ENCODE measurements around the gene SEZ6.

SEZ6 gene

DNA sequence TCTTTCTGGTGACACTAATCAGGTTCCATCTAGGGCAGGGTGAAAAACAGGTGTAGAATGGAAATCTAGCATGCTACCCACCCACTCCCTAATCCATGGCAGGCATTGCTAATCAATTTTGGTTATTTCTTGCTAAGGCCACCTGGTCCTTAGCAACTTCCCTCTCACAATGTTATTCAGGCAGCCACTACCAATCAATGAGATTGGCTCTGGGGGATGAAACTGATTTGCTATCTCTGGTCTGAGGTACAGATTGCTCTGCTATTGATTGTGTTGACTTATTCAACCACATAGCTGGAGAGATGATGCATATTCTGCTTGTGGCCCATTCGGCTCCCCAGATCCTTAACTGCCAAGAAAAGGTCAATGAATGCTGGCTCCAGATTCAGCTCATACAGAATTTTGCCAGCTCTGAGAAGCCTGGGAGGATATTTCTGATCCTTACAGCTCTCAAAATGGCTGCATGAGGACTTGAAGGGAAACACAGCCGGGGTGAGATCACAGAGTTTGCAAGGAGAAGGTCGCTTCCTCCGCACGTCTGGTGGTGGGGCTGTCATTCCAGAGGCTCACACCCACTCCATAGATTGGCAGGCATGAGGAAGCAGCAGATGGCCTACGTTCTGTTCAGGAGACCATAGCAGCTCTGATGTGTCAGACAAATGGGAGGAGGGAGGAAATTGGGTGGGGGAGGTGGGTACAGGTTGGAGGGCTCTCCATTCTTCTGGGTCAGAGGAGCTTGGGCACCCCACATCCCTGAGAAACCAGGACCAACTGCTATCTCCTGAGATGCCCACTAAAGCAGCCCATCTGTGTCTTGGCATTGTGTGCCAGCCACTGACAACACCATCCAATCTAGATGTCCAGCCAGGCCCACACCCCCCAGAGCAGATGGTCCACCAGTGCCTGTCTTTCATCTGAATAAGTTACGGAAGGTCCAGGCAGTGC is 22.3 kb downstream of the SEZ6 start:
- Histone ChIP-seq H3K9ac (ENCODE audit: low read length) (no peak overlapping the region), H3K27ac (ENCODE audit: low read length) (no peak overlapping the region), H3K4me1 (ENCODE audit: control insufficient read depth, low read depth, low read length) (peaks cover 14% of the 10 kb centered on the region), H3K36me3 (ENCODE audit: control insufficient read depth, low read depth, low read length) (no peaks in the 10 kb centered on the region), H3K4me3 (ENCODE audit: low read length) (no peak overlapping the region), H3K9me3 (ENCODE audit: control insufficient read depth, low read depth, low read length) (no peaks in the 10 kb centered on the region), H3K27me3 (ENCODE audit: control insufficient read depth, insufficient read depth, low read length) (peaks cover 19% of the 10 kb centered on the region)

GRCh38 chr17:28982131-28982793 is 23.6 kb downstream of the SEZ6 start:
- H3K27ac ChIP-seq (ENCODE audit: low read length), result no peak overlapping the region
- no peak overlapping the region for H3K9ac ChIP-seq (ENCODE audit: low read length)
- no peak overlapping the region for H3K4me3 ChIP-seq (ENCODE audit: low read length)
- H3K9me3 ChIP-seq (ENCODE audit: control insufficient read depth, low read depth, low read length), result no peaks in the 10 kb centered on the region
- peaks cover 13% of the 10 kb centered on the region for H3K27me3 ChIP-seq (ENCODE audit: control insufficient read depth, insufficient read depth, low read length)
- H3K36me3 ChIP-seq (ENCODE audit: control insufficient read depth, low read depth, low read length), result no peaks in the 10 kb centered on the region
- peaks cover 14% of the 10 kb centered on the region for H3K4me1 ChIP-seq (ENCODE audit: control insufficient read depth, low read depth, low read length)

DNA sequence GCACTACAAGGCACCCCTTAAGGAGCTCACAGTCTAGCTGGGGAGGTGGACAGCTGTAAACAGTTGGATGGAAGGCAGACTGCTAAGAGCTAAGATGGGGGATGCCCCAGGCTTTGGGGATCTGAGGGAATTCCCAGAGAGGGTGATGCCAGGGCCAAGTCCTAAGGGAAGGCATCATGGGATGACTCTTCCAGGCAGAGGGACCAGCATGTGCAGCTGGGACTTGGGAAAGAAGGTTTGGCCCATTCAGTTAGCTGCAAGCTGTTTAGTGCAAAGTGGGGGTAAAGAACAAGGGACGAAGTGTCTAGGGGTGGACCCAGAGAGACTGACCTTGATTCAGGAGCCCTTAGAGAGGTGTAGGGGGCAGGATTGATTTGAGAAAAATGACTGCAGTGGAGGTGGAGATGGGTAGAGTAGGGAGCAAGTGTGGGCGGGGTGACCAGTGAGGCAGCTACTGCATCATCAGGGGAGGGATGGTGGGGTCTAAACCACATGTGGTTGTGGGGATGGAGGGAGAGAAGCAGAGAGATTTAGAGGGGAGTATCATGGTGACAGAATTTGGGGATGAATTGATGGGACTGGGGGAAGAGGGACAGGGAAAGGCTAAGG is 27.4 kb downstream of the SEZ6 start:
- Histone ChIP-seq H3K27ac (ENCODE audit: low read length) (no peak overlapping the region), H3K4me1 (ENCODE audit: control insufficient read depth, low read depth, low read length) (no peaks in the 10 kb centered on the region), H3K27me3 (ENCODE audit: control insufficient read depth, insufficient read depth, low read length) (no peaks in the 10 kb centered on the region), H3K9me3 (ENCODE audit: control insufficient read depth, low read depth, low read length) (no peaks in the 10 kb centered on the region), H3K4me3 (ENCODE audit: low read length) (no peak overlapping the region), H3K36me3 (ENCODE audit: control insufficient read depth, low read depth, low read length) (no peaks in the 10 kb centered on the region), H3K9ac (ENCODE audit: low read length) (no peak overlapping the region)

DNA sequence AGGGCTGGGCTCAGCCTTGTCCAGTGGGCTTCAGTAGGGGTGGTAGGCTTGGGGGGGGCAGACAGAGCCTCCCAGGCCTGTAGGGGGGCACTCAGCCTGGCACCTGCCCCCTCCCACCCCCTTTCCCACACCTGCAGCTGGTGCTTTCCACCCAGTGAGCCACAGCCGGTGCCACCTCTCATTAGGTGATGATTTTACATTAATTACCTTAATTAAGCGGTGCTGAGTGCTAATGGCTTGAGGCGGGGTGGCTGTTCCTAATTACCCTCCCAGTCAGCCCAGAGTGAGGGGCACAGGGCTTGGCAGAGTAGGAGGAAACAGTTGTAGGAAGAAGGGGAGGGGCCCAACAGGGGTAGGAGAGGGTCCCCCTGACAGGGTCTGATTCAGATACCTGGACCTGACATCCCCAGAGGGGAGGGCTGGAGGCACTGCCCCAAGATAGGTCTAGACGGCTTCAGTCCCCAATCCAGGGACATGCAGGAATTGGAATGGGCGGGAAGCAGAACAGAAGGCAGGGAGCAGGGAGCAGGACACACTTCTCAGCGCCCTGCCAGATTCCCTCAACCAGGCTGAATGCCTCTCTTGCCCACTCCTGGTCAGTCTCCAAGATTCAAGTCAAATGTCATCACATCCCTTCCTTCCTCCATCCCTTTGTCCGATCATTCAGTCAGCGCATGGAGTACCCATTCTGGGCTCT is 28.0 kb downstream of the SEZ6 start:
- no peak overlapping the region for H3K27ac ChIP-seq (ENCODE audit: low read length)
- no peaks in the 10 kb centered on the region for H3K9me3 ChIP-seq (ENCODE audit: control insufficient read depth, low read depth, low read length)
- no peaks in the 10 kb centered on the region for H3K4me1 ChIP-seq (ENCODE audit: control insufficient read depth, low read depth, low read length)
- H3K36me3 ChIP-seq (ENCODE audit: control insufficient read depth, low read depth, low read length), result no peaks in the 10 kb centered on the region
- H3K27me3 ChIP-seq (ENCODE audit: control insufficient read depth, insufficient read depth, low read length), result no peaks in the 10 kb centered on the region
- no peak overlapping the region for H3K9ac ChIP-seq (ENCODE audit: low read length)
- no peak overlapping the region for H3K4me3 ChIP-seq (ENCODE audit: low read length)

- no peaks in the 10 kb centered on the region for H3K4me1 ChIP-seq (ENCODE audit: control insufficient read depth, low read depth, low read length)
- no peak overlapping the region for H3K27ac ChIP-seq (ENCODE audit: low read length)
- H3K4me3 ChIP-seq (ENCODE audit: low read length), result no peak overlapping the region
- H3K27me3 ChIP-seq (ENCODE audit: control insufficient read depth, insufficient read depth, low read length), result no peaks in the 10 kb centered on the region
- no peaks in the 10 kb centered on the region for H3K9me3 ChIP-seq (ENCODE audit: control insufficient read depth, low read depth, low read length)
- no peak overlapping the region for H3K9ac ChIP-seq (ENCODE audit: low read length)
- H3K36me3 ChIP-seq (ENCODE audit: control insufficient read depth, low read depth, low read length), result no peaks in the 10 kb centered on the region
Measured at GRCh38 chr17:28975646-28976045, 30.2 kb downstream of the SEZ6 start.

GRCh38 chr17:28975031-28975430 is 30.8 kb downstream of the SEZ6 start:
- no peak overlapping the region for H3K27ac ChIP-seq (ENCODE audit: low read length)
- H3K27me3 ChIP-seq (ENCODE audit: control insufficient read depth, insufficient read depth, low read length), result no peaks in the 10 kb centered on the region
- no peaks in the 10 kb centered on the region for H3K36me3 ChIP-seq (ENCODE audit: control insufficient read depth, low read depth, low read length)
- H3K4me1 ChIP-seq (ENCODE audit: control insufficient read depth, low read depth, low read length), result peaks cover 2% of the 10 kb centered on the region
- no peaks in the 10 kb centered on the region for H3K9me3 ChIP-seq (ENCODE audit: control insufficient read depth, low read depth, low read length)
- no peak overlapping the region for H3K4me3 ChIP-seq (ENCODE audit: low read length)
- no peak overlapping the region for H3K9ac ChIP-seq (ENCODE audit: low read length)

DNA sequence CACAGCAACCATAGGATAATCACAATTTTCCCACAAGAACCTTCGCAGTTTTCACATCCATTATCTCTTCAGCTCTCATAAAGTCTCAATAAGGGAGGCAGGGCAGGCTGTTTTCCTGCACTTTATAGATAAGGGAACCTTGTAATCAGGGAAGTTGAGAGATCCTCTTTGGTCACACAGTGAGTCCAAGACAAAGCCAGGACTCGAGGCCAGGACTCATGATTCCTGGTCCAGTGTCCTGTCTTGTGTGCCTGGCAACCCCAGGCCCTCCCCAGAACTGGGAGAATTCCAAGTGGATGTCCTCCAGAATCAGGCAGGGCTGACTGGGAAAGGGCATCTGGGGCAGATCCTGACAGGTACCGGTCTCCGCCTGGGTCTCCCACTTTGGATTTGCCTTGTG is 31.4 kb downstream of the SEZ6 start:
- Histone ChIP-seq H3K36me3 (ENCODE audit: control insufficient read depth, low read depth, low read length) (no peaks in the 10 kb centered on the region), H3K9ac (ENCODE audit: low read length) (no peak overlapping the region), H3K27ac (ENCODE audit: low read length) (no peak overlapping the region), H3K4me3 (ENCODE audit: low read length) (no peak overlapping the region), H3K9me3 (ENCODE audit: control insufficient read depth, low read depth, low read length) (no peaks in the 10 kb centered on the region), H3K4me1 (ENCODE audit: control insufficient read depth, low read depth, low read length) (peaks cover 4% of the 10 kb centered on the region), H3K27me3 (ENCODE audit: control insufficient read depth, insufficient read depth, low read length) (no peaks in the 10 kb centered on the region)

DNA sequence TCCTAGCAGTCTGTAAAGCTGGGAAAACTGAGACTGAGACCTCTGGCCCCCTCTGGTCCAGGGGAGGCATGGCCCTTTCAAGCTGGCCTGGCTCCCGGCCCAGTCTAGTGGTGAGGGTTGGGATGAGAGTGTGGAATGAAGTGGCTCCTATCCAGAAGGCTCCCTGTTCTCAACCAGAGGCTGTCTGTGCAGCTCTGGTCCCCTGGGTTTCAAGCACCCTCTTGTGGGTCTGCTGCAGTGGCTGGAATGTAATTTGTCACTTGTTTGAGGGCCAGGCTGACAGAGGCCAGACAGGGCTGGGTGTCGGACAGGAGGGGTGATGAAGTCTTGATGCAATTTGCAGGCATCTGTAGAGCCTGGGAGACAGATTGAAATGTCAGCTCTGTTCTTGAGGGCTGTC is 32.4 kb downstream of the SEZ6 start:
- no peaks in the 10 kb centered on the region for H3K27me3 ChIP-seq (ENCODE audit: control insufficient read depth, insufficient read depth, low read length)
- no peak overlapping the region for H3K4me3 ChIP-seq (ENCODE audit: low read length)
- H3K9me3 ChIP-seq (ENCODE audit: control insufficient read depth, low read depth, low read length), result no peaks in the 10 kb centered on the region
- no peak overlapping the region for H3K9ac ChIP-seq (ENCODE audit: low read length)
- H3K36me3 ChIP-seq (ENCODE audit: control insufficient read depth, low read depth, low read length), result no peaks in the 10 kb centered on the region
- no peak overlapping the region for H3K27ac ChIP-seq (ENCODE audit: low read length)
- H3K4me1 ChIP-seq (ENCODE audit: control insufficient read depth, low read depth, low read length), result peaks cover 14% of the 10 kb centered on the region

DNA sequence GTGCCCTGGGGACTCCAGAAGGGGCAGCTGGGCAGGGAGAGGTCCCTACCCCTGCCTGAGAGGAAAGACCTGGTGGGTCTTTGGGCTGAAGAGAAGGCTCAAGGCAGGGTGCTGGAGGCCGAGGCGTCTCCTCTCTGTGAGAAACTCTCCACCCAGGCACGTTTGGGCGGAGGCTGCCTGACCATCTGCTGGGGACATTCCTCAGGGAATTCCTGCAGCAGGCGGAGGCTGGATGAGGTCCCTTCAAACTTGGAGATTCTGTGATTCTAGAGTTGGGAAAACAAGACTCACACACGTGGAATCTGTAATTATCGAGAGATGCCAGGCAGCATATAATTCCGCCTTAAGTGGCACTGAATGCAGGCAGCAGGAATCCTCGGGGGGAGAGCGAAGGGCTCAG is 33.4 kb downstream of the SEZ6 start:
- no peaks in the 10 kb centered on the region for H3K9me3 ChIP-seq (ENCODE audit: control insufficient read depth, low read depth, low read length)
- no peaks in the 10 kb centered on the region for H3K36me3 ChIP-seq (ENCODE audit: control insufficient read depth, low read depth, low read length)
- no peak overlapping the region for H3K4me3 ChIP-seq (ENCODE audit: low read length)
- H3K27me3 ChIP-seq (ENCODE audit: control insufficient read depth, insufficient read depth, low read length), result no peaks in the 10 kb centered on the region
- no peak overlapping the region for H3K27ac ChIP-seq (ENCODE audit: low read length)
- H3K9ac ChIP-seq (ENCODE audit: low read length), result no peak overlapping the region
- peaks cover 23% of the 10 kb centered on the region for H3K4me1 ChIP-seq (ENCODE audit: control insufficient read depth, low read depth, low read length)

DNA sequence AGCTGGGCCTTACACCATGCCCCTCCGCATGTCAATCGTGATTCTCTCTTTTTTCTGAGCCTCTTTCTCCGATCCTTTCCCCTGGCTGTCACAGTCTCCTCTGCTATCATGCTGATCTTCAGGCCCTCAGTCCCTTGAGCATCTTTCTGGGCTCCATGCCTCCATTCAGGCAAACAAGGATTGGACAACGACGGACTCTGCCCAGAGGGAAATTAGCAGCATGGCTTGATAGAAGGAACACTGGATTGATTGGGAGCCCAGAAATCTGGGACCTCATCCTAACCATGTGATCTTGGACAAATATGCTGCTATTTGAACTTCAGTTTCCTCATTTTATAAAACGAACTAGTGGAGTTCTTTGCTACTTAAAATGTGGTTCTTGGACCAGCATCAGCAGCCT is 35.0 kb downstream of the SEZ6 start:
- Histone ChIP-seq H3K27ac (ENCODE audit: low read length) (no peak overlapping the region), H3K36me3 (ENCODE audit: control insufficient read depth, low read depth, low read length) (no peaks in the 10 kb centered on the region), H3K9me3 (ENCODE audit: control insufficient read depth, low read depth, low read length) (no peaks in the 10 kb centered on the region), H3K27me3 (ENCODE audit: control insufficient read depth, insufficient read depth, low read length) (no peaks in the 10 kb centered on the region), H3K4me3 (ENCODE audit: low read length) (no peak overlapping the region), H3K9ac (ENCODE audit: low read length) (no peak overlapping the region), H3K4me1 (ENCODE audit: control insufficient read depth, low read depth, low read length) (peaks cover 23% of the 10 kb centered on the region)

- H3K9ac ChIP-seq (ENCODE audit: low read length), result no peak overlapping the region
- H3K9me3 ChIP-seq (ENCODE audit: control insufficient read depth, low read depth, low read length), result no peaks in the 10 kb centered on the region
- no peak overlapping the region for H3K4me3 ChIP-seq (ENCODE audit: low read length)
- no peaks in the 10 kb centered on the region for H3K27me3 ChIP-seq (ENCODE audit: control insufficient read depth, insufficient read depth, low read length)
- H3K27ac ChIP-seq (ENCODE audit: low read length), result no peak overlapping the region
- no peaks in the 10 kb centered on the region for H3K36me3 ChIP-seq (ENCODE audit: control insufficient read depth, low read depth, low read length)
- H3K4me1 ChIP-seq (ENCODE audit: control insufficient read depth, low read depth, low read length), result peaks cover 23% of the 10 kb centered on the region
Measured at GRCh38 chr17:28969706-28970393, 36.0 kb downstream of the SEZ6 start.

Measured in iPS-18a (cell line).